ENCODE results near the gene PLCH1. TPM values are rescaled to one million over a fixed set of nuclear protein-coding genes. Genes with fewer than 3 reads are reported as not detected.

PLCH1 gene
- polyA plus RNA-seq, 1 donor (not counting 4 experiments of a cell fraction or from before 2014, with no cell fraction given), result 0.05 TPM

GRCh38 chr3:155409336-155409735 lies 335.5 kb downstream of the PLCH1 start:
- Histone ChIP-seq H3K27me3 (ENCODE audit: control insufficient read depth, extremely low read depth, insufficient read depth, low read length) (no peaks in the 10 kb centered on the region), H3K9me1 (ENCODE audit: control insufficient read depth, extremely low read depth, insufficient read depth, low read length) (no peaks in the 10 kb centered on the region), H3K79me2 (ENCODE audit: control insufficient read depth, insufficient read depth, low read length) (no peaks in the 10 kb centered on the region), H3K36me3 (ENCODE audit: control insufficient read depth in 2 of 2, extremely low read depth in 1 of 2, insufficient read depth in 2 of 2, low read length in 2 of 2) (no peaks in the 10 kb centered on the region), H4K20me1 (ENCODE audit: control insufficient read depth, extremely low read depth, insufficient read depth, low read length) (no peaks in the 10 kb centered on the region), H2AFZ (ENCODE audit: control insufficient read depth, low read length) (no peak overlapping the region), H3K27ac (ENCODE audit: control insufficient read depth, insufficient read depth, low read length) (no peak overlapping the region), H3K9ac (ENCODE audit: control insufficient read depth, extremely low read depth, insufficient read depth, low read length) (no peak overlapping the region), H3K4me1 (ENCODE audit: control insufficient read depth, extremely low read depth, insufficient read depth, low read length) (no peaks in the 10 kb centered on the region), H3K4me3 (ENCODE audit: control insufficient read depth in 2 of 3, extremely low read depth in 1 of 3, insufficient read depth in 2 of 3, low read depth in 1 of 3, low read length in 3 of 3) (no peak overlapping the region), H3K4me2 (ENCODE audit: control insufficient read depth, extremely low read depth, insufficient read depth, low read depth, low read length) (no peak overlapping the region), H3K9me3 (ENCODE audit: control insufficient read depth, low read depth, low read length) (no peaks in the 10 kb centered on the region)
- TF ChIP-seq EZH2 (IDR thresholded peaks at IDR 0.05; ENCODE audit: low read length), result no peak
- TF ChIP-seq, protein P1, sequence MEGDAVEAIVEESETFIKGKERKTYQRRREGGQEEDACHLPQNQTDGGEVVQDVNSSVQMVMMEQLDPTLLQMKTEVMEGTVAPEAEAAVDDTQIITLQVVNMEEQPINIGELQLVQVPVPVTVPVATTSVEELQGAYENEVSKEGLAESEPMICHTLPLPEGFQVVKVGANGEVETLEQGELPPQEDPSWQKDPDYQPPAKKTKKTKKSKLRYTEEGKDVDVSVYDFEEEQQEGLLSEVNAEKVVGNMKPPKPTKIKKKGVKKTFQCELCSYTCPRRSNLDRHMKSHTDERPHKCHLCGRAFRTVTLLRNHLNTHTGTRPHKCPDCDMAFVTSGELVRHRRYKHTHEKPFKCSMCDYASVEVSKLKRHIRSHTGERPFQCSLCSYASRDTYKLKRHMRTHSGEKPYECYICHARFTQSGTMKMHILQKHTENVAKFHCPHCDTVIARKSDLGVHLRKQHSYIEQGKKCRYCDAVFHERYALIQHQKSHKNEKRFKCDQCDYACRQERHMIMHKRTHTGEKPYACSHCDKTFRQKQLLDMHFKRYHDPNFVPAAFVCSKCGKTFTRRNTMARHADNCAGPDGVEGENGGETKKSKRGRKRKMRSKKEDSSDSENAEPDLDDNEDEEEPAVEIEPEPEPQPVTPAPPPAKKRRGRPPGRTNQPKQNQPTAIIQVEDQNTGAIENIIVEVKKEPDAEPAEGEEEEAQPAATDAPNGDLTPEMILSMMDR (optimal IDR thresholded peaks at IDR 0.05 in 1 of 3, IDR thresholded peaks at IDR 0.05 in 1 of 3, conservative IDR thresholded peaks at IDR 0.05 in 1 of 3; ENCODE audit: extremely low read depth in 1 of 3, insufficient read depth in 2 of 3, low read length in 3 of 3), result no peak
- dilution Hi-C loops (cut with MboI; ENCODE audit: extremely low pct_ligation_motif_present, low sequenced_read_pairs), result no loop called here
- no peak for DNase-seq (ENCODE audit: low read depth, low spot score)
- no peak for FAIRE-seq

- dilution Hi-C loops (cut with MboI; ENCODE audit: extremely low pct_ligation_motif_present, low sequenced_read_pairs), result no loop called here
- H3K4me2 ChIP-seq (ENCODE audit: control insufficient read depth, extremely low read depth, insufficient read depth, low read depth, low read length), result no peak overlapping the region
- H3K4me3 ChIP-seq (ENCODE audit: control insufficient read depth in 2 of 3, extremely low read depth in 1 of 3, insufficient read depth in 2 of 3, low read depth in 1 of 3, low read length in 3 of 3), result no peak overlapping the region
- FAIRE-seq, result no peak
- no peak overlapping the region for H3K9ac ChIP-seq (ENCODE audit: control insufficient read depth, extremely low read depth, insufficient read depth, low read length)
- no peaks in the 10 kb centered on the region for H3K4me1 ChIP-seq (ENCODE audit: control insufficient read depth, extremely low read depth, insufficient read depth, low read length)
- H4K20me1 ChIP-seq (ENCODE audit: control insufficient read depth, extremely low read depth, insufficient read depth, low read length), result no peaks in the 10 kb centered on the region
- no peaks in the 10 kb centered on the region for H3K9me3 ChIP-seq (ENCODE audit: control insufficient read depth, low read depth, low read length)
- H3K79me2 ChIP-seq (ENCODE audit: control insufficient read depth, insufficient read depth, low read length), result no peaks in the 10 kb centered on the region
- no peak overlapping the region for H3K27ac ChIP-seq (ENCODE audit: control insufficient read depth, insufficient read depth, low read length)
- no peak for TF ChIP-seq EZH2 (IDR thresholded peaks at IDR 0.05; ENCODE audit: low read length)
- TF ChIP-seq, protein P1 (optimal IDR thresholded peaks at IDR 0.05 in 1 of 3, IDR thresholded peaks at IDR 0.05 in 1 of 3, conservative IDR thresholded peaks at IDR 0.05 in 1 of 3; ENCODE audit: extremely low read depth in 1 of 3, insufficient read depth in 2 of 3, low read length in 3 of 3), result no peak
- H3K36me3 ChIP-seq (ENCODE audit: control insufficient read depth in 2 of 2, extremely low read depth in 1 of 2, insufficient read depth in 2 of 2, low read length in 2 of 2), result no peaks in the 10 kb centered on the region
- no peaks in the 10 kb centered on the region for H3K9me1 ChIP-seq (ENCODE audit: control insufficient read depth, extremely low read depth, insufficient read depth, low read length)
- no peaks in the 10 kb centered on the region for H3K27me3 ChIP-seq (ENCODE audit: control insufficient read depth, extremely low read depth, insufficient read depth, low read length)
- no peak overlapping the region for H2AFZ ChIP-seq (ENCODE audit: control insufficient read depth, low read length)
- DNase-seq (ENCODE audit: low read depth, low spot score), result no peak
These were observed 336.9 kb downstream of the PLCH1 start for GRCh38 chr3:155407971-155408370.
